ENCODE measurements around the gene ST6GALNAC4. TPM values are rescaled to one million over a fixed set of nuclear protein-coding genes. Genes with fewer than 3 reads are reported as not detected.
A peak's percentile ranks its signal among the peaks of the same experiment; 100 is the strongest.

Gene ST6GALNAC4
- total and polyA plus RNA-seq, 9 of the 15 experiments (the other 6 are each of a cell fraction or from before 2014, with no cell fraction given) = 2.6 to 43.1 (median 15.4) TPM

DNA sequence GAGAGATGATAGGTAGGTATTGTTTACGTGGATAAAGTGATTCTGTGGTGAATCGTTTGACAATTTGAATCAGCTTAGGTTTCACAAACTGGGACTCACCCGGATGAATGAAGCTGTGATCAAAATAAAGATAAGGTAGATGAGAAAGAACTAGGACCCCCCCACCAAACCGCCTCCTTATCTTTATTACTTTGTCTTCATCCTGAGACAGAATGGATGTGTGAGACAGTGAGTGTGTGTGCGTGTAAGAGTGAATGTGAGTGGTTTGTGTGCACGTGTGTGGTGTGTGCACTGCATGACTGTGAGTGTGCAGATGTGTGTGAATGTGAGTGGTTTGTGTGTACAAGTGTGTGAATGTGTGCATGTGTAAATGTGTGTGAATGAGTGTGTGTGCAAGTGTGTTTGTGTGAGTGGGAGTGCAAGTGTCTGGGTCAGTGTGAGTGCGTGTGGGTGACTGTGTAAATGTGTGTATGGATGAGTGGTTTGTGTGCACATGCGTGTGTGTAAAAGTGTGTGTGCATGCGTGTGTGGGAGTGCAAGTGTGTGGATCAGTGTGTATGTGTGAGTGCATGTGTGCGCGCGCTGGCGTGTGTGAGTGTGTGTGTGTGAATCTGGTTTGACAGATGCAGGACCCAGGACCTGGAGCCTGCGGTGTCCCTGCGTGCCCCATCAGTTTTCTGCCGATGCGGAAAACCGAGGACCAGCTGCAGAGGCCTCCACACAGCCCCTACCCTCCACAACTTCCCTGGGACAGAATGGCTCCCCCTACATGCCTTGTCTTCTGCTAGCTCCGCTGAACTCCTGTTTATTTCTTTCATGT, 51.0 kb downstream of the ST6GALNAC4 start (continued):
- TF ChIP-seq CHD7 (IDR thresholded peaks at IDR 0.05; ENCODE audit: low read depth, low read length) = no peak
- no peak for TF ChIP-seq ZSCAN29 (IDR thresholded peaks at IDR 0.05)
- no peak for TF ChIP-seq ZNF133 (CRISPR knock-in tag; IDR thresholded peaks at IDR 0.05)
- no peak for TF ChIP-seq KLF1 (tag; IDR thresholded peaks at IDR 0.05)
- no peak for TF ChIP-seq HMGN3 (IDR thresholded peaks at IDR 0.05; ENCODE audit: borderline replicate concordance, extremely low read depth, insufficient read length, low read depth, low read length)
- TF ChIP-seq RBM15 (IDR thresholded peaks at IDR 0.05; ENCODE audit: insufficient read depth, low read length) = no peak
- TF ChIP-seq REST (IDR thresholded peaks at IDR 0.05; ENCODE audit: borderline replicate concordance) = no peak
- TF ChIP-seq REST (CRISPR knock-in tag; IDR thresholded peaks at IDR 0.05; ENCODE audit: low read depth) = peak; percentile 43; the same call in 1 of the 2 replicates
